T-helper 1 cell treated with Interleukin-12 subunit alpha and Interleukin-12 subunit beta and Interleukin-4 antibody, amounts not matched to agents 30 μg/mL and 1 μg/mL, for 36 hours (primary cell): ENCODE data around the gene OBP2B.
"Not testable (repeated sequence)": the region's sequence is repeated elsewhere in the genome, so short reads cannot be mapped to it uniquely, and the experiment has no call there.

Experiments used
- H3K27ac Mint-ChIP-seq: one replicate; pipeline ENCODE4 v1.8.0; 2021; ENCODE audit warnings: mild to moderate bottlenecking, mixed read lengths
- H3K27me3 Mint-ChIP-seq: one replicate; pipeline ENCODE4 v1.8.0; 2021; ENCODE audit warnings: low read depth, mixed read lengths
- H3K36me3 Mint-ChIP-seq: one replicate; pipeline ENCODE4 v1.8.0; 2021; ENCODE audit warnings: low read depth, mixed read lengths
- H3K4me1 Mint-ChIP-seq: one replicate; pipeline ENCODE4 v1.8.0; 2021; ENCODE audit warnings: low read depth, mixed read lengths
- H3K4me3 Mint-ChIP-seq: one replicate; pipeline ENCODE4 v1.8.0; 2021; ENCODE audit warnings: mild to moderate bottlenecking, moderate library complexity, mixed read lengths
- H3K9me3 Mint-ChIP-seq: one replicate; pipeline ENCODE4 v1.8.0; 2021; ENCODE audit warnings: mixed read lengths

OBP2B gene, protein sequence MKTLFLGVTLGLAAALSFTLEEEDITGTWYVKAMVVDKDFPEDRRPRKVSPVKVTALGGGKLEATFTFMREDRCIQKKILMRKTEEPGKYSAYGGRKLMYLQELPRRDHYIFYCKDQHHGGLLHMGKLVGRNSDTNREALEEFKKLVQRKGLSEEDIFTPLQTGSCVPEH

DNA sequence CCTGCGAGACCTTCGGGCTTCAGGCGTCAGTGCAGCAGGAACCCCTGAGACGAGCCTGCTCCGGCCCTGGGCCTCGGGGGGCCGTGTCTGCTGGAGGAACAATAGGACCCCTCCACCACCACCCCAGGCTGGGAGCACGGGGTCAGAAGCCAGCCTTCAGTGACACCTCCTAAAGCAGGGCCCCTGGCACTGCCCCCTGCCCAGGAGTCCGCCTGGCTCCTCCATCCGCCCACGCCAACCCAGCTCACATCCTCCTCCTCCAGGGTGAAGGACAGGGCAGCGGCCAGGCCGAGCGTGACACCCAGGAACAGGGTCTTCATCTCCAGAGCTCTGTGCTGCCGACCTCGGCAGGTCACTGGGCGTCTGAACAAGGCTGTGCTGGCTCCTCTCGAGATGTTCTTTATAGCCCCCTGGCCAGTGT is at the start of gene OBP2B:
TSS of gene OBP2B (minus strand) at position 371 of the 421 bp plus-strand sequence. CDS start at position 320, 51 bp downstream.
- H3K27ac Mint-ChIP-seq, H3K9me3 Mint-ChIP-seq, H3K36me3 Mint-ChIP-seq, H3K4me1 Mint-ChIP-seq, H3K4me3 Mint-ChIP-seq: not testable (repeated sequence)
- H3K27me3 Mint-ChIP-seq = peaks cover 19% of the 10 kb centered on the region

DNA sequence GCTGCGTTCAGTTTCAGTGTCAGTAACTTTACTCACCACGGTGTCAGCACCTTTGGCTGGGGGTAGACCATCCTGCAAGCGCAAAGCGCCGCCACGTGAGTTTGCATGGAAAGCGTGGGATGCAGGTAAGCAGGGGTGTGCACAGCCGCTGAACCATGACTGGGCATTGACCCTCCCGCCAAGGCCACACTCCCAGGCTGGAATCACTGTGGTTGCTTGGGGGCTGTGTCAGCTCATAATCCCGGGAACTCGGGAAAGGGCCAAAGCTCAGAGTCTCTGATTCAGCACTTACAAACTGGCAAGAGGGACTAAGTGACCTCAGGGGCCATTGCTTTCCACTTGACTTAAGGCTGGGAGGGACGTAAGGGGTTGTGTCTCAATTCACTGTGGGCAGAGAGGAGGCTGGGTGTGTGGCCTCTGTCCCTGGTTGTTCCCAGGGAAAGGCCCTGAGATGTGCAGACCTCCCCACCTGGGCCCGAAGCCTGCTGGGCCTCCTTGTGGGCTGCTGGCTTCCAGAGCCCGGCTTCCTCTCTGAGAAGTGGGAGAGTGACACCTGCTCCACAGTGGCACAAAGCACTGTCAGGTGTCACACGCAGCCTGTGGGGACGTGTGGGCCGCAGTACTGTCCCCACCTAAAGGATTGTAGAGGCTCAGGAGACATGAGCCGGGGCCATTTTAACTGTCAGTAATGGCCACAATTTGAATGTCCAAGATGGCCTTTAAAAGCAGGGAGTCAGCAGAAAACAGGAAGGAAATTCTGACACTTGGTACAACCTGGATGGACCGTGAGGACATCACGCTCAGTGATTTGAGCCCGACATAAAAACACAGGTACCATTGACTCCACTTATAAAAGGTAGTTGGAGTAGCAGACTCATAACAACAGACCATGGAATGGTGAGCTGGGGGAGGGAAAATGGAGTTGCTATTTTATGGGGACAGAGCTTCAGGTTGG is 49.3 kb upstream of the OBP2B start:
- peaks cover 3% of the 10 kb centered on the region for H3K27me3 Mint-ChIP-seq
- no peak overlapping the region for H3K4me3 Mint-ChIP-seq
- no peaks in the 10 kb centered on the region for H3K36me3 Mint-ChIP-seq
- H3K4me1 Mint-ChIP-seq = no peaks in the 10 kb centered on the region
- H3K9me3 Mint-ChIP-seq = no peaks in the 10 kb centered on the region
- H3K27ac Mint-ChIP-seq = no peak overlapping the region

DNA sequence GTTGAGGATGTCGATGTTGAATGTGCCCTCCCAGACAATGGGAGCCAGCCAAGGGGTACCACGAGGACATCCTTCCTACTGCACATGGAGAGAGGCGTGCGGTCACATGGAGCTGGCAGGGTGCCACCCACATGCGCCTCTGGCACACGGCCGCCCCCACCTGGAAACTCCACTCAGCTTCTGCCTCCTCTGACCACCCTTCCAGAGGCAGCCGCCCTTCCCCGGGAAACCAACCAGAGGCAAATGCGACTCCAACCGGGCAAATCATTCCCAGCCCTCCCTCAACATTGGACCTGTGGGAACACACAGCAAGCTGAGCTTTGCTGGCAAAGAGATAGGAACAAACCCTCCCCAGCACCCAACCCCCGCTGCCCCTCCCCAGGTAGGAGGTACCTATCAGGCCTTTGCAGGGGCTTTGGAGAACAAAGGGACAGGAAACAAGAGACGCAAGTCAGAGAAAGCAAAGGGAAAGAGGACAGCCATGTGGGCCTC is 48.5 kb upstream of the OBP2B start:
- H3K9me3 Mint-ChIP-seq = no peaks in the 10 kb centered on the region
- H3K4me3 Mint-ChIP-seq = no peak overlapping the region
- no peaks in the 10 kb centered on the region for H3K36me3 Mint-ChIP-seq
- H3K4me1 Mint-ChIP-seq = peaks cover 4% of the 10 kb centered on the region
- no peak overlapping the region for H3K27ac Mint-ChIP-seq
- peaks cover 3% of the 10 kb centered on the region for H3K27me3 Mint-ChIP-seq

DNA sequence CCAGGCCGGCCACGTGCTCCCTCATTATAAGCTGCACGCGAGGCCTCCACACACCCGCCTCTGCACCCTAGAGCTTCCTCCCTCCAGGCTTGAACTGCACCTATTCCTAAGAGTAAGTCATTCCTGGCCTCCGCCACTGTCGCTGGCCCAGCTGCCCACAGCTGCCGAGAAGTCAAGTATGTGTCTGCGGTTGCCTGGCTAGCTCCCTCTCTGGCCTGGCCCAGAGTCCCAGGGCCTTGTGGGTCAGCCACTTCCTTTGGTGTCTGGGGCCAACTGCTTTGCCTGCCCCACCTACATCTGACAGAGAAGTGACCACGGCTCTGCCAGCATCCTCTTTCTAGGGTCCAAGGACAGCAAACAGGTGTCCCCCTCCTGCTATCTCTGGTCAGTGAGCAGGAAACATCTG is 47.6 kb upstream of the OBP2B start:
- Mint-ChIP-seq H3K4me3 (no peak overlapping the region), H3K36me3 (no peaks in the 10 kb centered on the region), H3K27ac (no peak overlapping the region), H3K9me3 (no peaks in the 10 kb centered on the region), H3K4me1 (peaks cover 5% of the 10 kb centered on the region), H3K27me3 (no peaks in the 10 kb centered on the region)

DNA sequence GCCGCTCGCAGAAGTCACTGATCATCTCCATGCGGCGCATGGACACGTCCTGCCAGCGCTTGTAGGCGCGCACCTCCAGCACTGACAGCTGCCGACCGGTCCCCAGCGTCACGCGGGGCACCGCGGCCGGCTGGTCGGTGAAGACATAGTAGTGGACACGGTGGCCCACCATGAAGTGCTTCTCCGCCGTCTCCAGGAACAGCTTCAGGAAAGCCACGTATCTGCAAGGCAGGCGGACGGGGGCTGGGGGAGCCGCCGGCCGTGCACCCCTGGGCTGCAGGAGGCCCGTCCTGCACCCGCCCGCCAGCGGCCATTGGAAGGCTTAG is 47.0 kb upstream of the OBP2B start:
- Mint-ChIP-seq H3K4me3 (no peak overlapping the region), H3K36me3 (no peaks in the 10 kb centered on the region), H3K27me3 (no peaks in the 10 kb centered on the region), H3K9me3 (no peaks in the 10 kb centered on the region), H3K4me1 (peaks cover 5% of the 10 kb centered on the region), H3K27ac (no peak overlapping the region)

DNA sequence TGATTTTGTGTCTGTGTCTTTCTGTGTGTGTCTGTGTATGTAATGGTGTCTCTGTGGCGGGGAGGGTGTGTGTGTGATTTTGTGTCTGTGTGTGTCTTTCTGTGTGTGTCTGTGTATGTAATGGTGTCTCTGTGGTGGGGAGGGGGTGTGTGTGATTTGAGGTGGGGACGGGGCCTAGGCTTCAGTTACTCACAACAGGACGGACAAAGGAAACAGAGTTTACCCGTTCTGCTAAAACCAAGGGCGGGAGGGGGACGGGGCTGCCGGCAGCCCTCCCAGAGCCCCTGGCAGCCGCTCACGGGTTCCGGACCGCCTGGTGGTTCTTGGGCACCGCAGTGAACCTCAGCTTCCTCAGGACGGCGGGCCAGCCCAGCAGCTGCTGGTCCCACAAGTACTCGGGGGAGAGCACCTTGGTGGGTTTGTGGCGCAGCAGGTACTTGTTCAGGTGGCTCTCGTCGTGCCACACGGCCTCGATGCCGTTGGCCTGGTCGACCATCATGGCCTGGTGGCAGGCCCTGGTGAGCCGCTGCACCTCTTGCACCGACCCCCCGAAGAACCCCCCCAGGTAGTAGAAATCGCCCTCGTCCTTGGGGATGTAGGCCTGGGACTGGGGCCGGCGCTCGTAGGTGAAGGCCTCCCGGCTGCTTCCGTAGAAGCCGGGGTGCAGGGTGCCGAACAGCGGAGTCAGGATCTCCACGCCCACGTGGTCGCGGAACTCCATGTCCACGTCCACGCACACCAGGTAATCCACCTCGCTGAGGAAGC is 46.5 kb upstream of the OBP2B start:
- H3K9me3 Mint-ChIP-seq = no peaks in the 10 kb centered on the region
- no peaks in the 10 kb centered on the region for H3K27me3 Mint-ChIP-seq
- no peaks in the 10 kb centered on the region for H3K36me3 Mint-ChIP-seq
- H3K27ac Mint-ChIP-seq = no peak overlapping the region
- peaks cover 5% of the 10 kb centered on the region for H3K4me1 Mint-ChIP-seq
- H3K4me3 Mint-ChIP-seq = no peak overlapping the region

DNA sequence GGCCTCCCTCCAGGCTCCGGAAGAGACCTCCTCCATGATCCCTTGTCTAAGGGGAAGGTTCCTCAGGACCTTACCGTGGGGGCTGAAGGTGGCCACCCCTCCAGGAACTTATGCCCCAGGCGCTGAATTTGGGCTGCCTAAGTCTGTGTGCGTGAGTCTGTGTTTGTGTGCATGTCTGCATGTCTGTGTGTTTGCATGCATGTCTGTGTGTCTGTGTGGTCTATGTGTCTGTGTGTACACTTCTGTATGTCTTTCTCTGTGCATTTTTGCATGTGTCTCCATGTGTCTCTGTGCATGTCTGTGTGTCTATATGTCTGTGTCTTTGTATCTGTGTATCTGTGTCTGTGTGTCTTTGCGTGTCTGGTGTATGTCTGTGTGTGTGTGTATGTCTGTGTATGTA is 45.4 kb upstream of the OBP2B start:
- H3K4me1 Mint-ChIP-seq = peaks cover 9% of the 10 kb centered on the region

DNA sequence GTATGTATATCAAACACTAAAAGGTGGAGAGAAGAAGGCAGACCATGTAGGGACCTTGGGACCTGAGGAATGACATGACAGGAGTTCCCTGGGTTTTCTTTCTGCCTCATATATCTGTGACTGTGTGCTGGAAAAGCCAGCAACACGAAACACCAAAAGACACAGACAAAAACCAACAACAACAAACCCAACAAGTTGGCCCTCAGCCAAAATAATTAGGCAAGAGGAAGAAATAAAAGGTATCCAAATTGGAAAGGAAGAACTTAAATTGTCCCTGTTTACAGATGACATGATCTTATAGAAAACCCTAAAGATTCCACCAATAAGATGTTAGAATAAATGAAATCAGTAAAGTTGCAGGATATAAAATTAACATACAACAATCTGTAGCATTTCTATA is 44.2 kb upstream of the OBP2B start:
- no peak overlapping the region for H3K4me3 Mint-ChIP-seq
- H3K36me3 Mint-ChIP-seq = peaks cover 2% of the 10 kb centered on the region
- H3K27ac Mint-ChIP-seq = peak overlapping the region; percentile 34
- peaks cover 18% of the 10 kb centered on the region for H3K4me1 Mint-ChIP-seq
- H3K9me3 Mint-ChIP-seq = no peaks in the 10 kb centered on the region
- peaks cover 3% of the 10 kb centered on the region for H3K27me3 Mint-ChIP-seq

More for the DNA sequence above, 45.4 kb upstream of the OBP2B start:
- Mint-ChIP-seq H3K9me3 (no peaks in the 10 kb centered on the region), H3K36me3 (peaks cover 2% of the 10 kb centered on the region), H3K27me3 (peaks cover 3% of the 10 kb centered on the region), H3K27ac (no peak overlapping the region), H3K4me3 (no peak overlapping the region)

DNA sequence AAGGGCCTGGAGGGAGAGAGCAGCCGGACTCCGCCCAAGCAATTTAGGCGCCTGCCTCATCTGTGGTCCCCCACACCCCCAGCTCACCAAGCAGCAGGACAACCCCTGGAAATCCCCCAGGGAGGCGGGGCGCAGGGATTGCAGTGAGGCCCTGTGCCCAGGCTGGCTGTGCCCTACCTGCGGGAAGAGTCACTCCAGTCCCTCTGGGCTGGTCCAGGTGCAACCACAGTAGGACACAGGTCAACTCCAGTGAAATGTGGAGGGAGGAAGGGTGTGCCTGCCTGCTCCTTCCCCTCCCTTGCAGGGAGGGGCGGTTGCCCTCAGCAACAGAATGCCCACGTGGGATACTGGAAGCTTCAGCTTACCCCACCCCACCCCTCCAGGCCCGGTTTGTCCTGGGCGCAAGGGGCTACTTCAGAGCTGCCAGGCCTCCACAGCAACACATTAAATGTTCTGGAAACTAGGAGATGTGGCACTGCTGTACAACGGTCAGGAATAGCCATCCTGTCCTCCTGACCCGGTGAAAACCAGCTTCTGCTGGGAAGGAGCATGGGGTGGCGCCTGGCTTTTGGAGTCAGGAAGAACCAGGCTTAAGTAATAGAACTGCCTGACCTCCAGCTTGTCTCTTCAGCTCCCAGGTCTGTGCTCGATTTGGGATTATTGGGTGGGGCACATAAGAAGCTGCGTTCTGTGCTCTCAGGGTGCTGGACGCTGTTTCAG is 43.4 kb upstream of the OBP2B start:
- H3K4me3 Mint-ChIP-seq = peak overlapping the region; percentile 60
- H3K36me3 Mint-ChIP-seq = peaks cover 2% of the 10 kb centered on the region
- peaks cover 18% of the 10 kb centered on the region for H3K4me1 Mint-ChIP-seq
- H3K27ac Mint-ChIP-seq = peak overlapping the region; percentile 38
- peaks cover 3% of the 10 kb centered on the region for H3K27me3 Mint-ChIP-seq
- no peaks in the 10 kb centered on the region for H3K9me3 Mint-ChIP-seq

DNA sequence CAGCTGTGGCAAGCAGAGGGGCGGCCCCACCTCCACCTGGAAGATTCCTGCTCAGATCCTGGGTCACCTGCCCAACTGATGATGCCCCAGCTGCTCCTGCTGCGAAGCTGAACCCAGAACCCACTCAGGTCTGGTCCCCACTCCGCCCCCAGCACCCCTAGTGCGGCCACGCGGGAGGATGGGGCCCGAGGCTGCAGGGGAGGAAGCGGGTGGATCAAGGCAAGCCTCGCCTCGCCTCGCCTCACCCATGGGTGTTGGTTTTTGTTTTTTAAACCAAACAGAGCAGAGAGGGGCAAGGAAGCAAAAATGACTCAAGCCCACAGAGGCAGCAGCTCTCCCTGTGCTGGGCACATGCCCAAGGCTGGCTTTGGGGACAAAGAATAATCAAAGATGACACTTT is 42.7 kb upstream of the OBP2B start:
- Mint-ChIP-seq H3K4me1 (peaks cover 18% of the 10 kb centered on the region), H3K36me3 (peaks cover 2% of the 10 kb centered on the region), H3K27ac (peak overlapping the region; percentile 38), H3K27me3 (peaks cover 3% of the 10 kb centered on the region), H3K9me3 (no peaks in the 10 kb centered on the region), H3K4me3 (peak overlapping the region; percentile 60)

DNA sequence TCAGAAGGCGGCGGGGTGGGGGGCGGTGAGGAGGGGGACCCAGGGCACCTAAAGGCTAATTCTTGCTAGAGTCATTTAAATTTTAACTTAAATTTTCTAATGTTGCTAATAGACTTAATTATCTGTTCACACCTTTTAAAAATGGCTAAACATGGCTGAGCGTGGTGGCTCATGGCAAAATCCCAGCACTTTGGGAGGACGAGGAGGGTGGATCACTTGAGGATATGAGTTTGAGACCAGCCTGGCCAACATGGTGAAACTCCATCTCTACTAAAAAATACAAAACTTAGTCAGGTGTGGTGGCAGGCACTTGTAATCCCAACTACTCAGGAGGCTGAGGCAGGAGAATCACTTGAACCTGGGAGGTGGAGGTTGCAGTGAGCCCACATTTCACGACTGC is 42.2 kb upstream of the OBP2B start:
- H3K27me3 Mint-ChIP-seq, H3K9me3 Mint-ChIP-seq, H3K4me3 Mint-ChIP-seq, H3K36me3 Mint-ChIP-seq, H3K27ac Mint-ChIP-seq: not testable (repeated sequence)
- peaks cover 18% of the 10 kb centered on the region for H3K4me1 Mint-ChIP-seq

DNA sequence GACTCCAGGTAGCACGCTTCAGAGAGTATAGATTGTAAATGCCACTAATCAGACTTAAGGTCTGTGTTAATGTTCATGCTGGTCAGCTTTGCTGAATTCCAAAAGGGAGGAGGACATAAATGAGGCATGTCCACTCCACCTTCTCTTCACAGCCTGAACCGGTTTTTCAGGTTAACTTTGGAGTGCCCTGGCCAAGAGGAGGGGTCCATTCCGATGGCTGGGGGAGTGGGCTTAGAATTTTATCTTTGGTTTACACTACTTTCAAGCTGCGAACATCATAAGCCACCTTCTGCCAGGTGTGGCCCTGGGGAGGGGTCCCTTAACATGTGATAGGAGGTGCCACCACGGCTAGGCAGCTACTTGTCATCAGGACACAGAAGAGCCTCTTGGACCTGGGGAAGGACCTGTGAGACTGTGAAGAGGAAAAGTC is 41.7 kb upstream of the OBP2B start:
- peaks cover 2% of the 10 kb centered on the region for H3K36me3 Mint-ChIP-seq
- H3K4me1 Mint-ChIP-seq = peaks cover 18% of the 10 kb centered on the region
- peaks cover 3% of the 10 kb centered on the region for H3K27me3 Mint-ChIP-seq
- H3K4me3 Mint-ChIP-seq = no peak overlapping the region
- H3K27ac Mint-ChIP-seq = no peak overlapping the region
- no peaks in the 10 kb centered on the region for H3K9me3 Mint-ChIP-seq

DNA sequence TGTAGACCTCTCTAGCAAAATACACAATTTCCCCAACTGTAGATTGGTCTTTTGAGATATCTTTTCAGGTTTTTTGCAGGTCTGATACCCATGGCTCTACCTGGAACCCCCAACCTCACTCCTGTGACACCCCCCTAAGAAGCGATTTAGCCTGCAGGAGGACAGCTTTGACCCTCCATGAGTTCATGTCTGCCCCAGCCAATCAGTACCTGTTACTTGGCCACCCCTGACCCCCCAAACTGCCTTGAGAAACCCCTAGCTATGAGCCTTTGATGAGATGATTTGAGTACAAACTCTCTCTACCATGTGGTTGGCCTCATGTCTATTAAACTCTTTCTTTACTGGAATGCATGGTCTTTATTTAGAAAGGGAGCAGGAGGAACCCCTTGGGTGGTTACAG is 40.3 kb upstream of the OBP2B start:
- peaks cover 18% of the 10 kb centered on the region for H3K4me1 Mint-ChIP-seq
- H3K4me3 Mint-ChIP-seq = no peak overlapping the region
- no peaks in the 10 kb centered on the region for H3K9me3 Mint-ChIP-seq
- peaks cover 2% of the 10 kb centered on the region for H3K36me3 Mint-ChIP-seq
- no peak overlapping the region for H3K27ac Mint-ChIP-seq
- peaks cover 3% of the 10 kb centered on the region for H3K27me3 Mint-ChIP-seq

DNA sequence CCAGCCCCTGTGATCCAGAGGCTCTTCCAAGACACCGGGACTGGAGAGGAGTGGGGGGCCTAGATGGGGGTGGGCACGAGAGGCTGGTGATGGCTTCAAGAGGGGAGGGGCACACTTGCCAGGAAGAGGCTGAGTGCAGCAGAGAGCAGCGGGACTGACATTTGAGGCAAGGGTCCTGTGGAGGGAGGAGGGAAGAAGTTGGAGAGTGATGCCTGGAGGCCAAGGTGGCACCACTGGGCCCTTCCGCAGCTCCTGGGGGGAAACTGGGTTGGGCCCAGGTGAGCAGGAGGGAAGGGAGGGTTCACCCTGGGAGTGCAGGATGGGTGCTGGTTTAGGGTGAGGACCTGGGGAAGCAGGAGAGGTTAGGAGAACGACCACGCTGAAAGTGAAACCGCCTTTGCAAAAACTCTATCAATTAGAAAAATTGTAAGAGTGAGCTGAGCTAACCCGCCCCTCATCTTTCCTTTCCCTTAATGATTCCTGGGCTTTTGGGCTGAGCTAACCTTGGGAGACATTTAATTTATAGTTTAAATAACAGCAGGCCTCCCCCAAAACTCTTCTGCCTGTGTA is 39.8 kb upstream of the OBP2B start:
- no peak overlapping the region for H3K4me3 Mint-ChIP-seq
- peaks cover 2% of the 10 kb centered on the region for H3K36me3 Mint-ChIP-seq
- no peaks in the 10 kb centered on the region for H3K9me3 Mint-ChIP-seq
- H3K27ac Mint-ChIP-seq = no peak overlapping the region
- H3K4me1 Mint-ChIP-seq = peaks cover 18% of the 10 kb centered on the region
- H3K27me3 Mint-ChIP-seq = peaks cover 5% of the 10 kb centered on the region
